B cell (primary cell): ENCODE results near the gene LRTM2. TPM values are rescaled to one million over a fixed set of nuclear protein-coding genes. Genes with fewer than 3 reads are reported as not detected.
A peak's percentile ranks its signal among the peaks of the same experiment; 100 is the strongest.

Experiments used
- ATAC-seq: fragments of 200-7000 bp; cut with Tn5 transposase; one replicate; pipeline ENCODE4 v1.10.0; 2021; ENCODE audit warnings: low read depth, mild to moderate bottlenecking, moderate number of reproducible peaks, moderate library complexity
- CTCF ChIA-PET: fragments of 350-600 bp; sonication (Branson Sonifier 250); formaldehyde crosslinking; loops from one replicate; lab custom pipeline; 2021; ENCODE audit warnings: antibody characterized with exemption, inconsistent platforms; lab: Charles Lee
- POLR2A ChIA-PET: fragments of 350-600 bp; sonication (Branson Sonifier 250); formaldehyde crosslinking; loops from one replicate; lab custom pipeline; 2021; ENCODE audit warnings: antibody characterized with exemption; lab: Charles Lee
- DNase-seq: peaks from one replicate; pipeline ENCODE4 v3.0.0; 2013
- H2AFZ ChIP-seq: 2 replicates; pipeline ENCODE4 v1.6.1; 2012; ENCODE audit warnings: mild to moderate bottlenecking, low read depth, low read length; ENCODE audit not compliant: insufficient read depth, poor library complexity, severe bottlenecking
- H3K27ac ChIP-seq, 2 donors: 1 replicate in 1 of 2; 2 replicates in 1 of 2; pipeline ENCODE4 v1.5.1; 2012 to 2013; ENCODE audit warnings: low read length in 2 of 2, mild to moderate bottlenecking in 2 of 2, moderate library complexity in 1 of 2
- H3K27me3 ChIP-seq, 4 experiments: fragments of 200-600 bp in 1 of 4; sonication (generic) in 1 of 4; replicated peaks in 1 of 4; 1 replicate in 2 of 4; 2 replicates in 2 of 4; pipeline versions ENCODE4 v1.6.1 to v1.7.0; 2013 to 2016; ENCODE audit warnings: low read length in 3 of 4, mild to moderate bottlenecking in 2 of 4, mixed read lengths in 1 of 4, moderate library complexity in 1 of 4; ENCODE audit not compliant: insufficient read depth in 4 of 4, control insufficient read depth in 3 of 4; ENCODE audit errors: control extremely low read depth in 1 of 4
- H3K36me3 ChIP-seq, 2 experiments: replicated peaks in 1 of 2; 1 replicate in 1 of 2; 2 replicates in 1 of 2; pipeline versions ENCODE4 v1.6.1 to v1.7.1; 2013; ENCODE audit warnings: low read length in 1 of 2; ENCODE audit not compliant: insufficient read depth in 2 of 2, control insufficient read depth in 1 of 2; ENCODE audit errors: control extremely low read depth in 1 of 2, extremely low read depth in 1 of 2
- H3K4me1 ChIP-seq, 2 donors: fragments of 200-600 bp in 1 of 2; sonication (generic) in 1 of 2; 1 replicate in 1 of 2; 2 replicates in 1 of 2; pipeline versions ENCODE4 v1.5.1 to v1.6.1; 2013 to 2017; ENCODE audit warnings: low read length in 2 of 2; ENCODE audit not compliant: control insufficient read depth in 2 of 2, insufficient read depth in 2 of 2
- H3K4me2 ChIP-seq: replicated peaks from 2 replicates; pipeline ENCODE3; 2012; ENCODE audit warnings: mild to moderate bottlenecking, low read depth, low read length; ENCODE audit not compliant: poor library complexity, severe bottlenecking
- H3K4me3 ChIP-seq, 5 experiments: fragments of 200-600 bp in 1 of 5; sonication (generic) in 1 of 5; 1 replicate in 3 of 5; 2 replicates in 2 of 5; pipeline versions ENCODE4 v1.5.1 to v1.7.0; 2011 to 2016; ENCODE audit warnings: low read length in 4 of 5, mild to moderate bottlenecking in 4 of 5, low read depth in 2 of 5, control low read depth in 1 of 5, moderate library complexity in 1 of 5; ENCODE audit not compliant: insufficient read depth in 1 of 5; ENCODE audit errors: control extremely low read depth in 1 of 5, extremely low read depth in 1 of 5
- H3K79me2 ChIP-seq: fragments of 200-600 bp; sonication (generic); one replicate; pipeline ENCODE4 v1.6.0; 2016; ENCODE audit warnings: low read length; ENCODE audit not compliant: control insufficient read depth, insufficient read depth
- H3K9ac ChIP-seq: fragments of 200-600 bp; sonication (generic); 2 replicates; pipeline ENCODE4 v1.6.1; 2017; ENCODE audit warnings: mild to moderate bottlenecking, low read length, moderate library complexity
- H3K9me3 ChIP-seq, 3 donors: one replicate each; pipeline versions ENCODE4 v1.6.1 to v1.7.1; 2013; ENCODE audit warnings: low read length in 2 of 3; ENCODE audit not compliant: control insufficient read depth in 2 of 3, insufficient read depth in 1 of 3; ENCODE audit errors: control extremely low read depth in 1 of 3
- H4K20me1 ChIP-seq: 2 replicates; pipeline ENCODE4 v1.6.0; 2012; ENCODE audit warnings: mild to moderate bottlenecking, low read length; ENCODE audit not compliant: insufficient read depth, control insufficient read depth, poor library complexity, severe bottlenecking
- H3K27ac Mint-ChIP-seq: one replicate; pipeline ENCODE4 v1.8.0; 2021; ENCODE audit warnings: mixed read lengths
- H3K27me3 Mint-ChIP-seq: one replicate; pipeline ENCODE4 v1.8.0; 2021; ENCODE audit warnings: mixed read lengths
- H3K4me1 Mint-ChIP-seq: one replicate; pipeline ENCODE4 v1.8.0; 2021; ENCODE audit warnings: mixed read lengths
- H3K4me3 Mint-ChIP-seq: one replicate; pipeline ENCODE4 v1.8.0; 2021; ENCODE audit warnings: mixed read lengths
- H3K9me3 Mint-ChIP-seq: one replicate; pipeline ENCODE4 v1.8.0; 2022; ENCODE audit warnings: mixed read lengths; ENCODE audit not compliant: insufficient read depth
- EZH2 ChIP-seq: IDR thresholded peaks from 2 replicates; pipeline ENCODE4 v1.6.1; 2012; ENCODE audit warnings: borderline replicate concordance, low read depth, mild to moderate bottlenecking, moderate library complexity, low read length; ENCODE audit not compliant: insufficient read depth, poor library complexity, severe bottlenecking
- WGBS: methylation state at CpG from one replicate; pipeline ENCODE4 v1.1.5; 2013; ENCODE audit warnings: missing lambda C conversion rate; ENCODE audit not compliant: insufficient coverage; 5-methylcytosine and 5-hydroxymethylcytosine counted together
- intact Hi-C: fragments of 100-400 bp; cut with micrococcal nuclease; formaldehyde crosslinking; loops from one replicate; pipeline ENCODE4 v1.10.0; 2022
- polyA plus RNA-seq: library from polyadenylated mRNA; depleted of rRNA; stranded (reverse); fragments of >200 nt; gene quantifications from 2 replicates; pipeline ENCODE4 v1.2.3, GENCODE V29; 2012
- total RNA-seq, 2 donors: library from RNA; stranded (reverse); fragments of 120-200 nt in 1 of 2; gene quantifications; 1 replicate in 1 of 2; 2 replicates in 1 of 2; pipeline versions ENCODE4 v1.2.3 to v1.2.4, GENCODE V29; 2013 to 2022
- TF ChIP-seq, protein P1 (sequence below): fragments of 200-600 bp; IDR thresholded peaks from one replicate; pipeline ENCODE4 v1.8.0; 2022; ENCODE audit warnings: antibody characterized with exemption, mild to moderate bottlenecking

The LRTM2 gene
- total and polyA plus RNA-seq, 2 donors (not counting 1 experiment from before 2014, with no cell fraction given) = not detected

DNA sequence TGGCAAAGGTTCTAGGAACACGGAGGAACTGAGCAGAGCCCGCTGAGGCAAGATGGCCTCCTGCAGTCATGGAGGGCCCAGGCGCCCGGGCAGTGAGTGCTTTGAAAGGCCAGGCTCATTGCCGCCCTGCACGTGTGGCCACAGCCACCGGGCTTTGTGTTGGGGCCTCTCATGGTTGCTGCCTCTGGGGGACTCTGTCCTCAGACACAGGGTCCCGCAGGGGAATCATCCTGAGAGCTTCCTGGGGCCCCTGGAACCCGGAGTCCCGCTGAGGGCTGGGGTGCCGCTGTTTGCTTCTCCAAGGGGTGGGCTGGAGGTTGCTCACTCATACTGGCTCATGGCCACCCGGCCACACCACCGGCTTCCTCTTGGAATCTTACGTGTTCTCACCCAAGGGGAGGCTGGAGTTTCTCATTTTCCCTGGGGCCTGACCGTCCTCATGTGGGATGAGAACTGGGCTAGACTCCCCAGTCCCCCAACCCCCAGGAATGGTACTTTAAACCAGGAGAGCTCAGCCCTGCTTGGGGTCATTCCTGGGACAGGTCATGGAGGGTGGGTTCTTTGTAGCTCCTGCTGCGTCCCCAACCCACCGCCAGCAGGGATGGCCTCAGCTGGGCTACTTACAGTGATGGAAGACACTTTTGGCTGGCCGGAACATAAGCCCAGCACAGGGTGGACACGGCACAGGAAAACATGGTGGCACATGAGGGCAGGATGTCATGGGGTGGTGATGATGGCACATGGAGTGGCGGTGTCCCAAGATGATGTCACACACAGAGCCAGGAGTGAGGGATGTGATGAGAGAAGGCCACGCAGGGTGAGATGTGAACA, 21.1 kb upstream of the LRTM2 start:
- H3K4me2 ChIP-seq = no peak overlapping the region
- H3K4me3 ChIP-seq = no peak overlapping the region
- Mint-ChIP-seq H3K27me3 (no peaks in the 10 kb centered on the region), H3K9me3 (no peaks in the 10 kb centered on the region), H3K4me1 (peaks cover 30% of the 10 kb centered on the region), H3K4me3 (peak overlapping the region; percentile 23), H3K27ac (peak overlapping the region; percentile 26)
- H3K79me2 ChIP-seq = no peaks in the 10 kb centered on the region
- peaks cover 9 to 33% of the 10 kb centered on the region in 2 donors for H3K4me1 ChIP-seq
- ChIA-PET POLR2A (interaction anchor here (0.6 to 1.9 kb wide), 6 partner anchors 118 to 451 kb away, joined by 3 to 8 read pairs (median 3); no protein-coding TSS in a partner anchor), CTCF (interaction anchor here (1.0 to 11.3 kb wide), 5 partner anchors 10 to 146 kb away, joined by 3 to 327 read pairs (median 8); no protein-coding TSS in a partner anchor)
- ATAC-seq = no peak
- intact Hi-C loops = no loop called here
- no peaks in the 10 kb centered on the region for H3K27me3 ChIP-seq
- no peaks in the 10 kb centered on the region for H3K36me3 ChIP-seq
- no peak overlapping the region for H3K27ac ChIP-seq
- 96% methylated on average over 20 of the region's 21 CpGs for WGBS
- no peak overlapping the region for H3K9ac ChIP-seq
- no peak for TF ChIP-seq EZH2
- TF ChIP-seq, protein P1, sequence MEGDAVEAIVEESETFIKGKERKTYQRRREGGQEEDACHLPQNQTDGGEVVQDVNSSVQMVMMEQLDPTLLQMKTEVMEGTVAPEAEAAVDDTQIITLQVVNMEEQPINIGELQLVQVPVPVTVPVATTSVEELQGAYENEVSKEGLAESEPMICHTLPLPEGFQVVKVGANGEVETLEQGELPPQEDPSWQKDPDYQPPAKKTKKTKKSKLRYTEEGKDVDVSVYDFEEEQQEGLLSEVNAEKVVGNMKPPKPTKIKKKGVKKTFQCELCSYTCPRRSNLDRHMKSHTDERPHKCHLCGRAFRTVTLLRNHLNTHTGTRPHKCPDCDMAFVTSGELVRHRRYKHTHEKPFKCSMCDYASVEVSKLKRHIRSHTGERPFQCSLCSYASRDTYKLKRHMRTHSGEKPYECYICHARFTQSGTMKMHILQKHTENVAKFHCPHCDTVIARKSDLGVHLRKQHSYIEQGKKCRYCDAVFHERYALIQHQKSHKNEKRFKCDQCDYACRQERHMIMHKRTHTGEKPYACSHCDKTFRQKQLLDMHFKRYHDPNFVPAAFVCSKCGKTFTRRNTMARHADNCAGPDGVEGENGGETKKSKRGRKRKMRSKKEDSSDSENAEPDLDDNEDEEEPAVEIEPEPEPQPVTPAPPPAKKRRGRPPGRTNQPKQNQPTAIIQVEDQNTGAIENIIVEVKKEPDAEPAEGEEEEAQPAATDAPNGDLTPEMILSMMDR = no peak
- no peak overlapping the region for H2AFZ ChIP-seq
- no peak for DNase-seq
- H3K9me3 ChIP-seq = no peaks in the 10 kb centered on the region
- H4K20me1 ChIP-seq = no peaks in the 10 kb centered on the region

DNA sequence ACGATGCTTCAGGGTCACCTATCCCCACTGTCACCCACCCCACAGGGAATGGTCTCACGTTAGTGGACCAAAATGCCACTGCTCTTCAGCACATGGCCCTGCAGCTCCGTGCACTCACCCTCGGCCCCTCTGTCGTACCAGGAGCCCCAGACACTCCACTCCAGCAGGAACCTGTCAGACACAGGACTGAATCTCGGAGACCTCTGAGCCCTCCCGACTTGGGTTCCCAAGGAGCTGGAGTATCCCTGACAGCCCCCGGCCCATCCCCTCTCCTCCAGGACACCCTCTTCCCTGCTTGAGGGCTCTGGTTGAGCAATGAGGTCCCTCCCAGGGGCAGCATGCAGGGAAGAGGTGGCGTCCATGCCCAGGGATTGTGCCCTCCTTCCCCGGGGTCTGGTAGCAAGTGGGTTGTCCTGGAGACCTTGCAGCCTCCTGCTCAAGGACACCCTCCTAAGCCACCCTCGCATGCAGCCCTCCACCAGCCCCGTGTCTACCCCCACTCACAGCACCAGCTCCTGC, 20.4 kb upstream of the LRTM2 start:
- H3K4me3 ChIP-seq = no peak overlapping the region
- H3K79me2 ChIP-seq = no peaks in the 10 kb centered on the region
- peaks cover 9 to 40% of the 10 kb centered on the region in 2 donors for H3K4me1 ChIP-seq
- no peaks in the 10 kb centered on the region for H3K27me3 ChIP-seq
- Mint-ChIP-seq H3K27ac (peak overlapping the region; percentile 26), H3K9me3 (peaks cover 2% of the 10 kb centered on the region), H3K27me3 (no peaks in the 10 kb centered on the region), H3K4me1 (peaks cover 36% of the 10 kb centered on the region), H3K4me3 (peak overlapping the region; percentile 23)
- H4K20me1 ChIP-seq = no peaks in the 10 kb centered on the region
- H2AFZ ChIP-seq = no peak overlapping the region
- ChIA-PET POLR2A (interaction anchor here (1.1 to 1.8 kb wide), 2 partner anchors 133 to 140 kb away, joined by 3 to 6 read pairs; no protein-coding TSS in a partner anchor), CTCF (interaction anchor here (1.0 to 11.3 kb wide), 3 partner anchors 125 to 147 kb away, joined by 3 to 327 read pairs (median 8); no protein-coding TSS in a partner anchor)
- H3K27ac ChIP-seq = no peak overlapping the region
- H3K4me2 ChIP-seq = no peak overlapping the region
- TF ChIP-seq, protein P1 = no peak
- no peak for TF ChIP-seq EZH2
- no peak for ATAC-seq
- H3K36me3 ChIP-seq = no peaks in the 10 kb centered on the region
- intact Hi-C loops = loop anchor here (1.0 to 10.0 kb wide), 4 partner anchors 140 to 1415 kb away; partner anchors contain the start of genes ITFG2 and KDM5A
- H3K9ac ChIP-seq = no peak overlapping the region
- WGBS = 88% methylated on average over 11 of the region's 12 CpGs
- H3K9me3 ChIP-seq = peaks cover 0 to 5% (median 0%) of the 10 kb centered on the region in 3 donors
- no peak for DNase-seq
